Retinal pigment epithelial cell (primary cell): Measurements from ENCODE around the gene GINS2.

Experiments used
- DNase-seq: peaks from one replicate; pipeline ENCODE4 v3.0.0-alpha.2; 2010; ENCODE audit warnings: low read depth
- H3K4me3 ChIP-seq: 2 replicates; pipeline ENCODE4 v1.5.1; 2011; ENCODE audit warnings: mild to moderate bottlenecking, low read length, control low read depth, moderate library complexity
- TF ChIP-seq, protein P1 (sequence below): conservative IDR thresholded peaks from 2 replicates; pipeline ENCODE4 v1.5.1; 2011; ENCODE audit warnings: low read depth, low read length, control low read depth, inconsistent platforms

Gene GINS2

DNA sequence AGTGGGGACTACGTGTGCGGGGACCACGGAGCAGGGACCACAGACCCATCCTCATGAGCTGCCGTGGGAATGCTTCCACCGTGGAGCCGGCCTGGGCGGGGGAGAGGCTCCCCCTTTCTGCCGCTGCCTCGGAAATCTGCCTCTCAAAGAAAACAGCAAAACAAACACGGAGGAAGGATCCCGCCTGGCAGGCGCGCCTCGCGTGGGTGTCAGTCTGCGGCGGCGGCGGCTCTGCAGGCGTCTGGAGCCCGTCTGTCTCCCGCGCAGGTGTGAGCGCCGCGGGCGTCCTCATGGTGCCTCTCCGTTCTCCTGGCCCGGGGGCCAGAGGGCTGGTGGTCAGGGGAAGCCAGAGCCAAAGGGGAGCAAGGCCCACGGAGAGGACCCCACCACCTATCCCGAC lies 48.2 kb downstream of the GINS2 start:
- TF ChIP-seq, protein P1, sequence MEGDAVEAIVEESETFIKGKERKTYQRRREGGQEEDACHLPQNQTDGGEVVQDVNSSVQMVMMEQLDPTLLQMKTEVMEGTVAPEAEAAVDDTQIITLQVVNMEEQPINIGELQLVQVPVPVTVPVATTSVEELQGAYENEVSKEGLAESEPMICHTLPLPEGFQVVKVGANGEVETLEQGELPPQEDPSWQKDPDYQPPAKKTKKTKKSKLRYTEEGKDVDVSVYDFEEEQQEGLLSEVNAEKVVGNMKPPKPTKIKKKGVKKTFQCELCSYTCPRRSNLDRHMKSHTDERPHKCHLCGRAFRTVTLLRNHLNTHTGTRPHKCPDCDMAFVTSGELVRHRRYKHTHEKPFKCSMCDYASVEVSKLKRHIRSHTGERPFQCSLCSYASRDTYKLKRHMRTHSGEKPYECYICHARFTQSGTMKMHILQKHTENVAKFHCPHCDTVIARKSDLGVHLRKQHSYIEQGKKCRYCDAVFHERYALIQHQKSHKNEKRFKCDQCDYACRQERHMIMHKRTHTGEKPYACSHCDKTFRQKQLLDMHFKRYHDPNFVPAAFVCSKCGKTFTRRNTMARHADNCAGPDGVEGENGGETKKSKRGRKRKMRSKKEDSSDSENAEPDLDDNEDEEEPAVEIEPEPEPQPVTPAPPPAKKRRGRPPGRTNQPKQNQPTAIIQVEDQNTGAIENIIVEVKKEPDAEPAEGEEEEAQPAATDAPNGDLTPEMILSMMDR, result no peak
- no peak overlapping the region for H3K4me3 ChIP-seq
- no peak for DNase-seq

DNA sequence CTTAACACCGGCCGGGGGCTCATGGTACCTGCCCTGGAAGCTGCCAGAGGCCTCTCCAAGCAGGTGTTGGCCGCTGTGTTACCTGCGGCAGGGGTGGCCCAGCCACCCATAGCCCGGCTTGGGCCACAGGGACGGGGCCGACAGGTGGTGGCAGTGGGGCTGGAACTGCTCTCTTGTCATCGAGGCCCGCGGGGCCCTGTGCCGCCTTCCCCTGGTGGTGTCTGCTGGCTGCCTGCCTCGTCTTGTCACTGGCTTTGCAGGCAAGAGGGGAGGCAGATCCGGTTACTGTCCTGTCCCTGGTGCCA lies 48.5 kb downstream of the GINS2 start:
- TF ChIP-seq, protein P1, result no peak
- H3K4me3 ChIP-seq, result no peak overlapping the region
- no peak for DNase-seq

DNA sequence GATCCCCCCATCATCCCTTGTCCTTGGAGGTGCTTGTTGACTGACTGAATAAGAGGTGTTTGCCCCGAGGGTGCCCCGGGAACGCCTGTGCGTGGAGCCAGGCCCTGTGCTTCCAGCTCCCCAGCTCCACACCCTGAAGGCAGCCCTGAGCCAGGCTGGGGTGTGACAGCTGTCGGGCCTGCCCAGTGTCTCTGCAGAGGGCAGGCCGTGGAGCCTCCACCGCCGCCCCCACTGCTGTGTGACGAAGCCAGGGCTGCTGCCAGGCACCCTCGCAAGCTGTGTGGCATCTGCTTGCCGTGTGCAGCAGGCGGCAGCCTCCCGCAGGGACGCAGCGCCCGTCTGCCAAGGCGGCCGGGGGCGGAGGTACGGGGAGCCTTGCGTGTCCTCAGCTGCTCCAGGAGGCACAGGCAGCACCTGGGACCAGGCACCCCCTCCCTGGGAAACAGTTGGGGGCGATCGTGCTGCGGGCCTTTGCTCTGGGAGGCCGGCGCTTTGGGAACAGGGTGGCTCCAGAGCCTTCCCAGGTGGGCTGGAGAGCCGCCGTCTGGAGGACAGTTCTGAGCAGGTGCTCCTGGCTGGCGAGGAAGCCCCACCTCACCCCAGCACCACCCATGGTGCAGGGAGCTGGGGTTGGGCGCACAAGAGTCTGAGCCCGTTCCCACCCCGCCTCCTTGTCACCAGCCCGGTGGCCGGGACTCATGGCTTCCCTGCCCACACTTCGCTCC lies 49.1 kb downstream of the GINS2 start:
- no peak overlapping the region for H3K4me3 ChIP-seq
- no peak for DNase-seq
- TF ChIP-seq, protein P1, result no peak

DNA sequence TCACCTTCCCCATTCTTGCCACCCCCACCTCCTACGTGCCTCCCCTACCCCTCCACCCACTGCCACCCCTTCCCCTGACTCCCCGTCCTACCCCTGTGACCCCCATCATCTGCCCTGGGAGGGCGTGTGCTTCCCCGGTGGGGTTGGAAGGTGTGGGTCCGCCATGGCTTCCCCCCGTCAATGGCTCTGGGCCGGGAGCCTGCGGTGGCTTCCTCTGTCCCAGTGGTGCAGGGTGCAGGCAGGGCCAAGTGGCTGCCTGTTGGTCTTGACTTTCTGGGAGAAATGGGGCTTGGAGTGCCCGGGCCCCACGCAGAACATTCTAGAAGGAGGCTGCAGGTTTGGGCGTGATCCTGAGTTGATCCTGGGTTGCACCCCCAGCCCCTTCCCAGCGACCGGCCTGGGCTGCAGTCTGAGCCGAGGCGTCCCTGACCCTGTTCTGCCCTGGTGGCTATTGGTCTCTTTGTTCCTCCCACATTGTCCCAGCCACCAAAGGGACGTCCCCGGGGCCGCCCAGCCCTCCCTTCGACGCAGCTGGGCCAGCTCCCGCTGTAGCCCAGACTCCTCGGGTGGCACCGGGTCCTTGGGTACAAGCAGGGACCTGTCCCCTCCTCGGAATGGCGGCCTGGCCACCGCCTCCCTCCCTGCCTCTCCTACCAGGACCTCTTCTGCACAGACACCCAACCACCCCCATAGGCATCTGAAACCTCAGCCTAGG lies 49.9 kb downstream of the GINS2 start:
- no peak overlapping the region for H3K4me3 ChIP-seq
- DNase-seq, result no peak
- TF ChIP-seq, protein P1, result no peak

DNA sequence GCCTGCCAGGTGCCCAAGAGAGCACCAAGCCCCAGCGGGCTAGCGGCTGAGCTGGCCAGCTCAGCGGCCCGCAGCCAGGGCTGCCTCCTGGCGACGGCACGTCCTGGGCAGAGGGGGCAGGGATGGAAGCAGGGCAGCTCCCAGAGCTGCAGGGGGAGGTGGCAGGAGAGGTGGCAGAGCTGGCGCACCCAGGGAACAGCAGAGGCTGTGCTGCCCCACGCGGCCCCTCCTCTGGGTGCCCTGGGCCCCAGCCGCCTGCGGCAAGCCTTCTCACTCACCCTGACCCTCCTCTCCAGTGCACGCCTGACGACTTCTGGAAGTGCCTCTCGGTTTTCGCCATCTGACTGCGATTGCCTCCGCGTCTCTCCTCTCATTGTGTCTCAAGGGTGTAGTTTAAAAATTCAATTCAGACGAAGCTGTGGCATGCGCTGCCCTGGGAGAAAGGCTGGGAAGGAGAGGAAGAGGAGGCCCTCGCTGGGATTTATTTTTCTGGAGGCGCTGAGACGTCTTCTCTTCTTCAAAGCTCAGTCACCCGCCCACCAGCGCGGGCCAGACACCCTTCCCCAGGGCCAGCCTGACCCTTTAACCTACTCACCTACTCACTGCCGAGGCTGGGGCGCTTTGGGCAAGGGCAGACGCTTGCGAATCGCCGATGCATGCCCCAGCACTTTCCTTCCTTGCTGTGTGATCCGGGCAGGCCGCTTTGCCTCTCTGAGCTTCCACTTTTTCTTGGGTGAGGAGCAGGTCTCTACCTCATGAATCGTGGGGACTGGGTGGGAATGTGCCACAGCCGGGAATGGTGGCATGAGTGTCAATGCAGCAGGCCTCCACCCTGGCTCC lies 50.7 kb downstream of the GINS2 start:
- no peak for DNase-seq
- no peak overlapping the region for H3K4me3 ChIP-seq
- TF ChIP-seq, protein P1, result no peak

DNA sequence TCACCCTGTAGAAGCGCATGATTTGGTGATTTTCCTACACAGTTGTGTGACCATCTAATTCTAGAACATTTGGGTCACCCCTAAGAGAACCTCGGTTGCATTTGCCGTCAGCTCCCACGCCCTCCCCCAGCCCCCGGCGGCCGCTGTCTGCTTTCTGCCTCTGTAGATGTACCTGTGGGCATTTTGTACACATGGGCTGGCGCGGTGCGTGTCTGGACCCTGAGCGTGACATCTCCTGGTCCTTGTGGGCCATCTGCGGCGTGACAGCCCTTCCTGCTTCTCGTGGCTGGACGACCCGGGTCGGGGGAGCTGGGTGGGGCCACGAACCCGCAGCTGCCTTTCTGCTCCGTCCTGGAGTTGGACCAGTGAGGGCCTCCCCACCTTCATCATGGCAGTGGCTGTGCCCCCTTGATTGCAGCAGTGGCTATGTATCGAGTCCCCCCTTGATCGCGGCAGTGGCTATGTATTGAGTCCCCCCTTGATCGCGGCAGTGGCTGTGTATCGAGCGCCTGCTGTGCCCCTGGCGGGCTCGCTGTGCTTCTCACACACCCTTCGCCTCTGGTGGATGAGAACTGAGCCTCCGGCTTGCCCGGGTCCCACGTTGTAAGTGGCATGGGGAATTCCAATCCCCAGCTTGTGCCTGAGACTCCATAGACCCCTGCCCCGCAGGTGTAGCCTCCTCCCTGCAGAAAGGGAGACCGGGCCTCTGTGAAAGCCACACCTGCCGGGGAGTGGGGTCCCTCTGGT lies 51.5 kb downstream of the GINS2 start:
- H3K4me3 ChIP-seq, result no peak overlapping the region
- TF ChIP-seq, protein P1, result no peak
- no peak for DNase-seq
